DND-41 (cell line): Measurements from ENCODE around the gene PGRMC2.

Experiments
- EZH2 ChIP-seq: IDR thresholded peaks from 3 replicates; pipeline ENCODE4 v1.6.1; 2012; ENCODE audit warnings: borderline replicate concordance, low read depth, mild to moderate bottlenecking, moderate library complexity, low read length, inconsistent platforms; ENCODE audit not compliant: severe bottlenecking
- TF ChIP-seq, protein P1 (sequence below): IDR thresholded peaks from 2 replicates; pipeline ENCODE4 v1.5.1; 2012; ENCODE audit warnings: borderline replicate concordance, low read length, moderate library complexity, mild to moderate bottlenecking; ENCODE audit not compliant: poor library complexity, severe bottlenecking; ENCODE audit errors: extremely low read depth

DNA sequence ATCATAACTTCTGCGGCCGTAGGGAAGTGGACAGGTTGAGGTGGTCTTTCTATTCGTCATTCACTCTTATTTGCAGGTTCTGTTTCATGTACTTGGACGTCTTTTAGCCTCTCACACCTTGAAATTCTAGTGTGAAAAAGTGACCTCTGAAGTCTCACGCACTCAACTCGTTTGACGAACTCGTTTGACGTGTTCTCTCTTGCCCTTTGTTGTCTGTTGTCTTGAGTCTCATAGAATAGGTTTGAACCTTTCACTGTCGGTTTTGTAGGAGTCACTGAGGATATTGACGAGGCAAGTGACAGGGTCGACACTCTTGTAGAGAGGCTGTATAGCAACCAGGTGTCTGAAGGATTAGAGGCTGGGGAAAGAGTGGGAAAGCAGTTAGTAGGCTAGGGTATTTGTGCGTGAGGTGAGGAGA lies 1.1 kb upstream of the PGRMC2 start:
- TF ChIP-seq, protein P1, sequence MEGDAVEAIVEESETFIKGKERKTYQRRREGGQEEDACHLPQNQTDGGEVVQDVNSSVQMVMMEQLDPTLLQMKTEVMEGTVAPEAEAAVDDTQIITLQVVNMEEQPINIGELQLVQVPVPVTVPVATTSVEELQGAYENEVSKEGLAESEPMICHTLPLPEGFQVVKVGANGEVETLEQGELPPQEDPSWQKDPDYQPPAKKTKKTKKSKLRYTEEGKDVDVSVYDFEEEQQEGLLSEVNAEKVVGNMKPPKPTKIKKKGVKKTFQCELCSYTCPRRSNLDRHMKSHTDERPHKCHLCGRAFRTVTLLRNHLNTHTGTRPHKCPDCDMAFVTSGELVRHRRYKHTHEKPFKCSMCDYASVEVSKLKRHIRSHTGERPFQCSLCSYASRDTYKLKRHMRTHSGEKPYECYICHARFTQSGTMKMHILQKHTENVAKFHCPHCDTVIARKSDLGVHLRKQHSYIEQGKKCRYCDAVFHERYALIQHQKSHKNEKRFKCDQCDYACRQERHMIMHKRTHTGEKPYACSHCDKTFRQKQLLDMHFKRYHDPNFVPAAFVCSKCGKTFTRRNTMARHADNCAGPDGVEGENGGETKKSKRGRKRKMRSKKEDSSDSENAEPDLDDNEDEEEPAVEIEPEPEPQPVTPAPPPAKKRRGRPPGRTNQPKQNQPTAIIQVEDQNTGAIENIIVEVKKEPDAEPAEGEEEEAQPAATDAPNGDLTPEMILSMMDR = no peak
- no peak for TF ChIP-seq EZH2
